ENCODE data around the gene NHLH1. TPM values are rescaled to one million over a fixed set of nuclear protein-coding genes. Genes with fewer than 3 reads are reported as not detected.

Gene NHLH1
- total RNA-seq, 2 experiments from 2014 or later, result 0.08 TPM; not detected in 1

GRCh38 chr1:160419838-160420169 lies 52.9 kb downstream of the NHLH1 start:
- CTCF ChIA-PET, result no interaction called here

GRCh38 chr1:160420881-160421842 lies 54.3 kb downstream of the NHLH1 start:
- Histone ChIP-seq H3K27ac (ENCODE audit: low read depth in 1 of 2, low read length in 2 of 2) (no peak overlapping the region), H3K27me3 (ENCODE audit: control insufficient read depth in 1 of 2, insufficient read depth in 2 of 2, low read length in 2 of 2) (no peaks in the 10 kb centered on the region), H3K9me3 (ENCODE audit: control insufficient read depth in 1 of 2, insufficient read depth in 1 of 2, low read length in 2 of 2) (no peaks in the 10 kb centered on the region), H3K4me3 (ENCODE audit: low read length) (no peak overlapping the region), H3K36me3 (ENCODE audit: insufficient read depth, low read length) (no peaks in the 10 kb centered on the region), H3K4me1 (ENCODE audit: insufficient read depth, low read length) (no peaks in the 10 kb centered on the region)
- Mint-ChIP-seq H3K27ac (no peak overlapping the region), H3K4me3 (no peak overlapping the region), H3K4me1 (ENCODE audit: low read depth) (no peaks in the 10 kb centered on the region), H3K36me3 (ENCODE audit: low read depth) (no peaks in the 10 kb centered on the region), H3K9me3 (no peaks in the 10 kb centered on the region), H3K27me3 (no peaks in the 10 kb centered on the region)
- TF ChIP-seq CTCF (IDR thresholded peaks at IDR 0.05), result no peak
- intact Hi-C loops (cut with DNase I, micrococcal nuclease), result no loop called here
- ChIA-PET CTCF (no interaction called here), POLR2A (no interaction called here)
- ATAC-seq (ENCODE audit: poor library complexity), result no peak
- no peak for DNase-seq

More at GRCh38 chr1:160419838-160420169, 52.9 kb downstream of the NHLH1 start:
- POLR2A ChIA-PET, result no interaction called here
- Mint-ChIP-seq H3K4me3 (no peak overlapping the region), H3K36me3 (ENCODE audit: low read depth) (no peaks in the 10 kb centered on the region), H3K9me3 (no peaks in the 10 kb centered on the region), H3K27me3 (no peaks in the 10 kb centered on the region), H3K4me1 (ENCODE audit: low read depth) (no peaks in the 10 kb centered on the region), H3K27ac (no peak overlapping the region)
- ATAC-seq (ENCODE audit: poor library complexity), result no peak
- no peaks in the 10 kb centered on the region for H3K36me3 ChIP-seq (ENCODE audit: insufficient read depth, low read length)
- intact Hi-C loops (cut with DNase I, micrococcal nuclease), result loop anchor here in 1 of 2 experiments (10.0 kb wide), 1 partner anchor 465 kb away; the partner anchor contains the start of gene ITLN1
- no peak for TF ChIP-seq CTCF (IDR thresholded peaks at IDR 0.05)
- no peaks in the 10 kb centered on the region for H3K9me3 ChIP-seq (ENCODE audit: control insufficient read depth in 1 of 2, insufficient read depth in 1 of 2, low read length in 2 of 2)
- no peaks in the 10 kb centered on the region for H3K4me1 ChIP-seq (ENCODE audit: insufficient read depth, low read length)
- DNase-seq, result no peak
- H3K27ac ChIP-seq (ENCODE audit: low read depth in 1 of 2, low read length in 2 of 2), result no peak overlapping the region
- H3K27me3 ChIP-seq (ENCODE audit: control insufficient read depth in 1 of 2, insufficient read depth in 2 of 2, low read length in 2 of 2), result peaks cover 0 to 3% of the 10 kb centered on the region in 2 experiments
- no peak overlapping the region for H3K4me3 ChIP-seq (ENCODE audit: low read length)

GRCh38 chr1:160421881-160422280 lies 55.0 kb downstream of the NHLH1 start:
- ChIA-PET CTCF (no interaction called here), POLR2A (interaction anchor here (0.5 kb wide), 1 partner anchor 44 kb away, joined by 3 read pairs; no protein-coding TSS in a partner anchor)
- Histone ChIP-seq H3K9me3 (ENCODE audit: control insufficient read depth in 1 of 2, insufficient read depth in 1 of 2, low read length in 2 of 2) (no peaks in the 10 kb centered on the region), H3K27me3 (ENCODE audit: control insufficient read depth in 1 of 2, insufficient read depth in 2 of 2, low read length in 2 of 2) (no peaks in the 10 kb centered on the region), H3K4me3 (ENCODE audit: low read length) (no peak overlapping the region), H3K4me1 (ENCODE audit: insufficient read depth, low read length) (peaks cover 3% of the 10 kb centered on the region), H3K36me3 (ENCODE audit: insufficient read depth, low read length) (no peaks in the 10 kb centered on the region), H3K27ac (ENCODE audit: low read depth in 1 of 2, low read length in 2 of 2) (no peak overlapping the region)
- Mint-ChIP-seq H3K4me3 (no peak overlapping the region), H3K27ac (no peak overlapping the region), H3K27me3 (no peaks in the 10 kb centered on the region), H3K36me3 (ENCODE audit: low read depth) (no peaks in the 10 kb centered on the region), H3K9me3 (no peaks in the 10 kb centered on the region), H3K4me1 (ENCODE audit: low read depth) (no peaks in the 10 kb centered on the region)
- TF ChIP-seq CTCF (IDR thresholded peaks at IDR 0.05), result no peak
- no peak for DNase-seq
- ATAC-seq (ENCODE audit: poor library complexity), result no peak
- intact Hi-C loops (cut with DNase I, micrococcal nuclease), result no loop called here

Other genes starting within 250 kb of the NHLH1 start
- gene ATP1A4, start 215.5 kb upstream of the NHLH1 start, total RNA-seq, result under 1 TPM in 1 of 2 experiments, not detected in 1; 0.22 TPM
- not detected for gene CASQ1, start 176.5 kb upstream of the NHLH1 start, total RNA-seq
- 10 to 100 TPM in 1 of 2 experiments, 1 to 10 TPM in 1; 9.4 to 10.3 TPM for gene PEA15, start 161.7 kb upstream of the NHLH1 start, total RNA-seq
- gene DCAF8, start 104.5 kb upstream of the NHLH1 start, total RNA-seq, result 100 to 1,000 TPM; 151 to 154 TPM
- 10 to 100 TPM; 32.0 to 33.4 TPM for gene PEX19, start 81.9 kb upstream of the NHLH1 start, total RNA-seq
- gene COPA, start 23.8 kb upstream of the NHLH1 start, total RNA-seq, result 100 to 1,000 TPM in 1 of 2 experiments, 10 to 100 TPM in 1; 95.0 to 107 TPM
- 10 to 100 TPM; 54.9 to 56.6 TPM for gene NCSTN, start 23.7 kb upstream of the NHLH1 start, total RNA-seq
- gene VANGL2, start 33.5 kb downstream of the NHLH1 start, total RNA-seq, result not detected
- 1 to 10 TPM; 6.3 to 7.3 TPM for gene SLAMF6, start 156.2 kb downstream of the NHLH1 start, total RNA-seq
- gene CD84, start 212.4 kb downstream of the NHLH1 start, total RNA-seq, result 10 to 100 TPM; 32.7 to 36.9 TPM

Measured in CD4-positive, alpha-beta T cell (primary cell).